Amniotic stem cell (primary cell): ENCODE measurements around the gene CCNB3.

Source experiments
- DNase-seq: peaks from one replicate; lab custom pipeline; 2025; lab: John Stamatoyannopoulos, UW

The CCNB3 gene

GRCh38 chrX:50375481-50376267, 171.1 kb downstream of the CCNB3 start:
- DNase-seq = no peak

- DNase-seq = no peak
Measured at GRCh38 chrX:50381729-50382415, 177.3 kb downstream of the CCNB3 start.

GRCh38 chrX:50386520-50386919, 182.0 kb downstream of the CCNB3 start:
- DNase-seq = no peak

GRCh38 chrX:50393902-50394301, 189.3 kb downstream of the CCNB3 start:
- DNase-seq = no peak
